Right renal pelvis (tissue), 4 donors: ENCODE data around the gene PTPRG. TPM values are rescaled to one million over a fixed set of nuclear protein-coding genes. Genes with fewer than 3 reads are reported as not detected.

Source experiments
- DNase-seq, 4 donors: peaks; one replicate each; pipeline ENCODE4 v3.0.0-alpha.2; 2013; ENCODE audit warnings: low read depth in 4 of 4, low spot score in 3 of 4, missing footprints in 1 of 4
- polyA plus RNA-seq, 4 donors: library from polyadenylated mRNA; unstranded; fragments of 120-200 nt; gene quantifications; one replicate each; pipeline ENCODE4 v1.2.1, GENCODE V29; 2013; ENCODE audit not compliant: insufficient read length in 4 of 4

The PTPRG gene
- polyA plus RNA-seq, 4 donors = 76.3 to 93.4 (median 85.3) TPM

DNA sequence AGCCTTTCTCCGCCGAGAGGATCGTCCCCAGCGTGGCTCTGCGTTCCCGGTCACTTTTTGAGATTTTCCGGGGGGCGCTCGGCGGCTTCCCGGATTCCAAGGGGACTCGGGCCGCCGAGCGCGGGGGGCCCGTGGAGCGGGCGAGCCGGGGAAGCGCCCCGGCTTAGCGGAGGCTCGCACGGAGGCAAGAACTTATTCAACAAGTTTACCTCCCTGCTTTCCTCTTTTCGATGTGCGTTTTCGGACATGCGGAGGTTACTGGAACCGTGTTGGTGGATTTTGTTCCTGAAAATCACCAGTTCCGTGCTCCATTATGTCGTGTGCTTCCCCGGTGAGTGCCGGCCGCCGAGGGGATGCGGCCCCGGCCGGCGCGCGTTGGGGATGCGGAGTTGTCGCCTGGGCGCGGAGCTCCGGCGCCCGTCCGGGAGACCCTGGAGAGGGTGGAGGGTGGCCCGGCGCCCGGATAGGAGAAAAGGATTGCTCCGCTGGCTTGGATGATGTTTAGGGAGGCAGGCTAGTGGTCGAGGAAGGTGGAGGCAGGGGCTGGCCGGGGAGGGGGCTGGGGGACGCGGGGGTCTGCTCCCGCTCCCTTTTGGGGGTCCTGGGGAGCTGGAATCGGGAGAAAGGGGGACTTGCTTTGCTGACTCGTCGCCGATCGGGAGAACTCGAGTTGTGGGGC, 810 bp downstream of the PTPRG start:
- DNase-seq = peak in 1 of 4 donors; percentile 23

- DNase-seq = peak in 1 of 4 donors; percentile 31
These were observed 1.4 kb downstream of the PTPRG start for GRCh38 chr3:61562721-61563312.

GRCh38 chr3:61563313-61564271, 2.2 kb downstream of the PTPRG start:
- no peak for DNase-seq

DNA sequence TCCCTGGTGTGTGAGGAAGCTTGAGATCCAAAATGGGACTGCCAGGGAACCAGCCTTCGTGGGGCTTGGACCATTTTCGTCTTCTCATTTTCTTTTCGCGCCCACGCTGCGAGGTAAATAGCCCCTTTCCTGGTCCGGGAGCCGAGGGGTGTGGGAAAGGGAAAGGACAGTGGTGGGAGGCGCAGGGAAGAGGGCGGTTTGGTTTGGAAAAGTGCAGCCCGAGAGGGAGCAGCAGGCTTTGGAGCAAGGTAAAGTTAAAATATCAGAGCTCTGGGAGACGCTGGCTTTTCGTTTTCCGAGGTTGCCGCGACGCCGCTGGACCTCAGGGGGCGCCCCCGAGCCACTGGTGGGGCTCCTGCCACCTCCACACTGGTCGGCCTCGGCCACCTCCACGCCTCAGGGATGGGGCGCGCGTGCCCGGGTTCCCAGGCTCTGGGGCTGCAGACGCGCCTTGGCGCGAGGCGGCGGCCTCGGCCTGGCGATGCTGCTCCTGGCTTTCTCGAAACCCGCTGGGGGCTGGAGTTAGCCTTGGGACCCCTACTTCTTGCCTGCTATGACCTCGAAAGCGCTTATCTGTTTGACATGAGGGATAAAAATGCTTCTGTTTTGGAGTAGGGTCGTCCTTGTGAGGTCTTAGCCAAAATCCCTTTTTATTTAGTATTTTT, 3.2 kb downstream of the PTPRG start:
- DNase-seq = peak in 2 of 4 donors; percentile 61

DNA sequence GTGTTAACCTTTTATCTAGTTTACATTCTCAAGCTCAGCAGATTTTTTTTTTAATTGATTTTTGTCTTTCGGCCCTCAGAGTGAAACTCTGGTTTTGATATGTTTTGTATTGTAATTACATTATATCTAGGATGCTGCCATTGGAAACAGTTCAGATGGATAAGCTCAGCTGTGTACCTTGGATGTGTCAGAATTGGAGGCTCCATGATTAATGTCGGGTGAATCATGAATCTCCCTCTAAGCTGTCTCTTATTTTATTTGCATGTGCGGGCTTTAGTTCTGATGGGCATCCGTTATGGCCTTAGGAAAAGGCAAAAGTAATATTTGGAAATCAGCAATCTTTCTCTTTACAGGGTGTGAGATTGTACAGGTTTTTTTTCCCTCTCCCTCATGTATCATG, 4.2 kb downstream of the PTPRG start:
- no peak for DNase-seq

DNA sequence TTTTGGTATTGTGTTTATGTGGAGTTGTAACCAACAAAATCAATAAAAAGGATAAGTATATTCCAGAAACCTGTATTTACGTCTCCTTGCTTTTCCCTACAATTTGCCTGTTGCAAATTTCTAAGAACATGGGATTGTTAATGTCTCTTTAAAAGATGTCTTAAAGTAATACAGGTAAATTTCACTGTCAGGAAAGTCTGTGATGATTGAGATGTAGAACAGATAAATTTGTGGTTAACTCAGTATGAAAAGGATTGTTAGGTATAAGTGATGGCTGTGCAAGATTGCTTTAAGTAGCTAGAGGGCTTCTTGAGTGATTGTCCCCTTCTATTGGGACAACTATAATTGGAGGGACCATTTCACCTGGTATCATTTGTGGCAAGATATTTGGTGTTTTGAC, 6.8 kb downstream of the PTPRG start:
- DNase-seq = no peak

DNA sequence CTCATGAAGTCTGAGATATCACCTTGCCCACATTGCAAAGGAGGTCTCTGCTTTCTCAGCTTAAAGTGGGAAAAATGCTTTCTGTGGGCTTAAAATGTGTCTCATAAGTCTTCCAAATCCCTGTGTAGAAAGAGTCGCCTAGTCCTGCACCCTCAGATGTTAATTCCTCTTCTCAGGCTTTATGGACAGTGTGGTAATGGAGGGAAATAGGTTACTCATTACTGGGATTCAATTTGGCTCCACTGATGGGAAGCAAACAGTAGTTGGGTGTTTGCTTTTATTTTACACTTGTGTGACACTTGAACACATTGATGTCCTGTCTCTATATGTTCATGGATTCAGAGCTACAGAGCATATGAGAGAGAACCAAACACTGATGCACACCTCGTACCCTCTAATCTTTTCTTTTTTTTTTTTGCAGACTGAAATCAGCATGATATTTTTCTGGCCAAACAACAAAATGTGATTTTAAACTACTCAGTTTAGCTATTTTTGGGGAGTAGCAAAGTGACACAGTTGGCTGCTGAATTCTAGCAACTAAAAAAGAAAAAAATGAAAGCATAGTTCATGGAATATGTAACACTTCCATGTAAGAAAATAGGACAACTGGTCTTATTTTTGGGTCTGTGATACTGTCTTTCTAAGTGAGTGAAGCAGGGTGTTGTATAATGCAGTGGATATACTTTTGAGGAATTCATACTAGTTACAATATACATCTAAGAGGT, 8.6 kb downstream of the PTPRG start:
- no peak for DNase-seq

DNA sequence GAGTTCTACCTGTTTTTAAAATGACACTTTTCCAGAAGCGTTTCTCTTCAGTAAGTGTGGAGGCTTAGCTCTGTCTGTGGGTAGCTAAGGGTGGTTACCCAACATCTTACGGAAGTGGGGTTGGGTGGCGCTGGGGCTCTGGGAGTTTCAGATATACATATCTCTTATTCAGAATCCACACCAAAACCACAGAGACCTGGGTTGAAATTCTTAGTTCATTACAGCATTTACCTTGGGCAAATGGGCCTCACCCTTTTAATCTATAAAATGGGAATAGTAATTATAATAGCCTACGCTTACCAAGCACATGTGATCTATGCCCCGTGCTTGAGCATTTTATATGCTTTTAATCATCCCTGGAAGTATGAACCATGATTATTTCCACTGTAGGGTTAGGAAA, 9.4 kb downstream of the PTPRG start:
- no peak for DNase-seq

DNA sequence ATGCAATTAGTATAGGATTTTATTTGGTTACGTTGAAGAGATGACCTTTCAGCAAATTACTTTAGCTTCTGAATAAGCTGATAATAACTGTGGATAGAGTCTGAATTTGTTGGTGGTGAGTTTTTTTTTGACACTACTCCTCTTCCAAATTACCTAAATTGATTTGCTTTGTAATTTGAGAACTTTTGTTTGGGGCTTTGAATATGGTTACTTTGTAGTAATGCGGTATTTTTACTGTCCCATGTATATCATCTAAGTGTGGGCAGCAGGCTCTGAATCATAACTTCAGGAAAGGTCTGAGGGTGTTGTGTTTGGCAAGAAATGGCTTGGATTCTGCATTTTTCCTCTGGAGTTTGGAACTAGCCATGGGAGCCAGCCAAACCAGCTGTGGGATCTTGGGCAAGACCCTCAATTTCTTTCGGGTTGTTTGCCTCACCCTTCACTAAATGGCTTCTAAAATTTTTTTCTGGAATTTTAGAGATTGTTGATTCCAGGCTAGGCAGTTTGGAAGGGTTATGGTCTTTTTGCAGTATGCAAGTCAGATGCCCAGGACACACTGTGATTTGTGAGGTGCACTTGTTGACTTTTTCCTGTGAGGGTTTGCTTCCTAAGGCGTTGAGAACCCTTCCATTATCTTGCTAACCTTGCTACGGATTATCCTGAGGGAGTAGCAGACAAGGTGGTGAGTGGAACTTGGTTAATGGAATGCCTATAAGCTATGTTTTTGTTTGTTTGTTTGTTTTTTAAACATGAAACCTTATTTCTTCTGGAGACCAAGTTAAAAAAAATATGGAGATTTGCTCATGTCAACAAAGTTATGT, 10.4 kb downstream of the PTPRG start:
- DNase-seq = no peak

DNA sequence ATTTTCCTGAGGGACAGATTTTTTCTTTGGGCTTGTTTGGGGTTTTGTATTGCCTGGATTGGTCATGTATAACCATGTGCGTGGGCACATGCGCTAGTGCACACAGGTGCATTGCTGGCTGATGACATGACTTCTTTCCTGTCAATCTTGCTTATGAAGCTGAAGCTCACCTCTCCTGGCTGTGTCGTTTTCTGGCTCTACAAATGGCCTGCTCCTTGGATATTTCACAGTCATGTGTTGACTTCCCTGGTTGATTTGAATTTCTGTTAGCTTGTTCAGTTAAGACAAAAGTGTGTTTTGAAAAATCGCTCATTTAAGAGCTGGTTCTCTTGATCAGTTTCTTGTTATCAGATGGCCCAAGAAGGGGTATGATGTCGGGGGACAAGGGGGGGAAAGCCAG, 11.5 kb downstream of the PTPRG start:
- no peak for DNase-seq

DNA sequence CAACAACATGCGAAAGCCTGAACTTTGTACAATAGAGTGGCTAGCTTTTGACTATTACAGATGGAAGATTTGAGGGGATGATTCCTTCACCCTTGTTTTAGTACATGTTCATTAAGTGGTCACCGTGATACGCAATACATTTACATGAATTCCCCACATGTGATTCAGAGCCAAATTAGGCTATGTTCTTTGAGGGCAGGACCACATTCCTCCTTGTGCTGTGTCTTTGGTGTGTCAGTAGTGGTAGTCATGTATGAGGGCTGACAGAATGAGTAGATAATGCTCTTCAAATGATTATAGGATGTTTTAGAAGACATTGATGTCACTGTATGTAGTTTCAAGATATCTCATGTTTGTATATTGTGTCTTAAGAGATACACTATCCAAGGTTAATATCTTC, 12.1 kb downstream of the PTPRG start:
- no peak for DNase-seq

GRCh38 chr3:61574854-61575253, 13.5 kb downstream of the PTPRG start:
- DNase-seq = no peak

DNA sequence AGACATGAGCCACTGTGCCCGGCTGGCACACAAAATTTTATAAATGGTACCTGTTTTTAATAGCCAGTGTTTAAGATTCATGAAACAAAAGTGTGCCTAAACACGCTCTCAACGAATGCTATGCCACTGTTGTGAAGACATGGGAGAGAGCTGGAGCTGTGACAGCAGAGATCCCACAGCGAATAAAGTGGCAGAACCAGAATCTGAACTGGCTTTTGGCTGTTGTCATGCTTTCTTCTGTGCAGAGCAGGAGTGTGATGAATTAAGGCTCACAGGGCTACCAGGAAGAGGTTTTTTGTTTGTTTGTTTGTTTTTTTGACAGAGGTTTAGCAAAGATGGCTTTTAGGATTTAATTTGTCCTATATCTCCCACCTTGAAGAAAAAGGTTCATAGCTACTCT, 14.5 kb downstream of the PTPRG start:
- no peak for DNase-seq

DNA sequence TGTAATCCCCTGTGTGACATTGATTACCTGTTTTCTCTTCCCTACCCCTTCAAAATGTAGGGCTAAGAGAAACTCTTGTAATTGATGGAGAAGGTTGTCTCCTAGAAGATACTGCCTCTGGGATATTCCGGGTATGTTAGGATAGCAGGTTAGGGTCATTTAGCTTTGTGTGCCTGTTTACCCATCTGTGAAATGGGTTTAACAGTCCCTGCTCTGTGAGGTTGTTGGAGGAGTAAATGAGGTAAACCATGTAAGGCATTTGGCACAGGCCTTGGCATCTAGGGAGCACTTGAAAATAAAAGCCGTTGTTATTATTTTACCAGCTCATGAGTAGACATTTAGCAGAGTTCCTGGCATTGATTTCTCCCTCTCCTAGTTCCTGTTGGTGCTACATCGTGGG, 16.4 kb downstream of the PTPRG start:
- DNase-seq = no peak

DNA sequence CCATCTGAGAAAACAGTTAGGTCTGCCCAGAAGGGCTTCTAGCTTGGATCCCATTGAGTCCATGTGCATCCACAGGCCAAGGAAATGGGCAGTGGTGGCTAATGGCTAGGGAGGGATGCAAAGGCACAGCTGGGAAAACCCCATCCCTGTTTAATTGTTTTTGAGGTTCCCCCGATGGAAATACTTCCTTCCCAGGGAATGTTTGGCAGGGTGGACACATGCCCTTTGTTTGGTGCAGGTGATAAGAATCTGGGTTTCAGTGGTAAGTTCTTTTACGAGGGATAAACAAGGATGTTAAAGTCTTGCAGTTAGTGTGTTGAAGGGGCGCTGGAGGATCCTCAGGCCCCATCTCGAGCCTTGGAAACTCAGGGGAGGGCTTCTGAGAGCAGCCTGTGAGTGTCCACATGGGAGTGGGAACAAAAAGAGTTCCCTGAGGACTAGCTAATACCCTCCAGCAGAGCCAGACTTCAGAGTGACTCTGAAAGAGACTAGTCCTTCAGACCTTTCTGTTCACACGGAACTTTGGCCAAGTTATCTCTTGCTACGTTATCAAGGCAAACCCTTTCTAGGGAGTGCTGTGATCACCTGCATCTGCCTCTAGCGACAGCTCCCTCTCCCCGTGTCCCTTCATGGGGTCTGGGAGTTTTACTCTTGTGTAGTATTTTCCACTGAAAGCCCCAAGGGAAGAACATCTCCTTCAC, 17.4 kb downstream of the PTPRG start:
- DNase-seq = no peak

GRCh38 chr3:61579685-61580084, 18.3 kb downstream of the PTPRG start:
- DNase-seq = no peak

GRCh38 chr3:61580982-61581643, 19.7 kb downstream of the PTPRG start:
- DNase-seq = no peak

- no peak for DNase-seq
These were observed 20.9 kb downstream of the PTPRG start for GRCh38 chr3:61582287-61582686.
